NCI-H774 (cell line): ENCODE measurements around the gene FAM174C.
"Not testable (repeated sequence)": the region's sequence is repeated elsewhere in the genome, so short reads cannot be mapped to it uniquely, and the experiment has no call there.

Experiments
- DNase-seq: peaks from one replicate; lab custom pipeline; 2025; lab: John Stamatoyannopoulos, UW

The FAM174C gene

DNA sequence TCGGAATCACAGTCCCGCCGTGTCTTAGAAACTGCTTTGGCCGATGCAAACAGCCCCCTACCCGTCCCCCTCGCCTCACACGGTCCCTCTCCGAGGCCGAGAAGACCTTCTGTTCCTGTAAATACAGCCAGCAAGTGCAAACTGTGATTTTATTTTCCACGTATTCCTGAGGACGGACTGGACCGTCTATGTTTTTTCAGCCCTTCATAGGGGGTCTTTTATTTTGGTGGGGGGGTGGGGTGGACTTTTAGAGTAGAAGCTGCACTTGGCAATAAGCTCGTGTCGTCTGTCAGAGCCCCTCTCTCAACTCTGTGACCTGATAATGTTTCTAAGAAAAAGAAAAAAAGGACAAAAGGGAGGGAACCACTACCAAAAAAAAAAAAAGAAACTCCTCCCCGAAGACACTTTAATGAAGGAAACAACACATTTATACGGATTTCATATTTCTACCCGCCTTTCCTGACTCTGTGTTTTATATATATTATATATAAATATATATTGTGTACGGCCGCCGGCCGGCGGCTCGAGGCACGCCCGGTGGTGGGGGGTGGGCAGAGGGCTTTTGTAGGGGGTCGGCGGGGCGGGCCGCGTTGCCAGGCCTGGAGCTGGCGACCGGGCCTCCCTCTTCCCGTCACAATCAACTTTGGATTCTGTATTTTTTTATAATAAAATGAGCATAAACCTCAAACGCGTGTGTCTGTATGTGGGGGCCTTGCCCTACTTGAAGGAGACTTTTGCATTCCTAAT is 25.6 kb downstream of the FAM174C start:
- no peak for DNase-seq

DNA sequence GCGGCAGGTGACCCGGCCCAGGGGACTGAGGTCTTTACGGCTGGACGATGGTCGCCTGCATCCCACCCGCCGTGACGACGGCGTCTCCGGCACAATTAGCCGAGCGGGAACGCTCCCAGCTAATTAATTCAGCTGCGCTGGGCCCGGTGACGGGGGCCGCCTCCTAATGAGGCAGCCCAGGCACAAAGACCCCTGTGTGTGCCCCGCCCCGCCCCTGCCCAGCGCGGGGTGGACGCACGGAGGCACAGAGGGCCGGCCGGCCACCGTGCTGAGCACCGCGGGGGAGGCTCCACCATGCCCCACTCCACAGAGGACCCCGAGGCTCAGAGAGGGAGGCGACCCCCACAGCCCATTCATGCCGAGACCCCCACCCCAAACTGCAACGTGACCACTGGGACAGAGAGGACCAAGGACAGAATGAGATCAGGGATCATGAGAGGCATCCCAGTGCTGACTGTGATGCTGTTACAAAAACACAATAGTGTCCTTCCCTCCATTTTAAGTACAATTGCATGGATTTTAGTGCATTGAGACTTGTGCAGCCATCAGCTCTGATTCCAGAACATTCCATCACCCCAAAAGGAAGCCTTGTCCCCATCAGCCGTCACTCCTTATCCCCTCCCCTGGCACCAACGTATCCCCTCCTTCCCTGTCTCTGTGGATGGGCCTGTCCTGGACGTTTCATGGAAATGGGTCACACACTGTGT is 27.4 kb downstream of the FAM174C start:
- DNase-seq: no peak

DNA sequence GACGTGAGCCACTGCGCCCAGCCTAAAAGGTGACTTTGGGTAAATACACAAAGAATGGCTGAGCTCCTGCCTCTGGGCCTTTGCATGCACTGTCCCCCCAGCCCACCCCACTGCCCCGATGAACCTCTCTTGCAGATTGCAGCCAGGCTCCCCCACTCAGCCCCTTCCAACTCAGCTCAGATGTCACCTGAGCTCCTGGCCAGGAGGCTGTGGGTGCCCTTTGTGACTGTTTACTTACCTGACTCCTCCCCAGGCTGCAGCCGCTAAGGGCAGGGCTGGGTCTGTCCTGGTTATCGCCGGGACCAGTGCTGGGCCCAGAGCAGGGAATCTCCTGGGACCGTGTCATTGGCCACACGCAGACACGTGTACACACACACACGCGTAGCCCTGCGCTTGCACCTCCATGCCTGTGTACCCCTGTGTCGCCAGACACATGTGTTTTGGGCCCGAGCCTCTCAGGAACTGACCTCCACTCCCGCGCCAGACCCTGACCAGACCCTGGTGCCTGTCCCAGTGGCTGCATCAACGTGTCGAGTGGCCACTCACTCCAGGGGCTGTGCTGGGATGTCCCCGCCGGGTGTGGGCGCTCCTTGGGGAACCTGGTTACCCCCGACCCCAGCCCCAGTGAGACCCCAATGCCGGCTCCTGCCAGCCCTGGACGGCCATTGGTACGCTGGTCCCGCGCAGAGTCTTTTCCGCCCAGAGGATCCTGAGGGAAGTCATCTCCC is 29.0 kb downstream of the FAM174C start:
- DNase-seq: no peak

DNA sequence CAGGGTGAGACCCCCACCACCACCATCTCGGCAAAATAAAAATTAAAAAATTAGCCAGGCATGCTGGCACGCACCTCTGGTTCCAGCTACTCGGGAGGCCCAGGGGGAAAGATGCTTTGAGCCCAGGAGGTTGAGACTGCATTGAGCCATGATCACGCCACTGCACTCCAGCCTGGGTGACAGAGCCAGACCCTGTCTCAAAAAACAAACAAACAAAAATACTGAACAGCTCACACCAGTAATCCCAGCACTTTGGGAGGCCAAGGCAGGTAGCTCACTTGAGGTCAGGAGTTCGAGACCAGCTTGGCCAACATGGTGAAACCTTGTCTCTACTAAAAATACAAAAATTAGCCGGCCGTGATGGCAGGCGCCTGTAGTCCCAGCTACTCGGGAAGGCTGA is 30.0 kb downstream of the FAM174C start:
- DNase-seq: not testable (repeated sequence)

DNA sequence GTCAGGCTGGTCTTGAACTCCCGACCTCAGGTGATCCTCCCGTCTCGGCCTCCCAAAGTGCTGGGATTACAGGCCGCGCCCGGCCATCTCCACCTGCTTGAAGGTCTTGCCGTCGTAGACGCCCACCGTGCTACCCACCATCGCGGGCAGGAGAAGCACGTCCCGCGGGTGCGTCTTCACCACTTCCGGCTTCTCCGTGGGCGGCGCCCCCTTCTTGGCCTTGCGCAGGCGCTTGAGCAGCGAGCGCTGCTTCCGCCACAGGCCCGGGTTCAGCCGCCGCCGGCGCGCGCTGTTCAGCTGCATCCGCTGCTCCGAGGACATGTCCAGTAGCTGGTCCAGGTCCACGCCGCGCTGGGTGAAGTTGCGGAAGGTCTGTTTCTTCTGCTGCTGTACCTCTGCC is 32.0 kb downstream of the FAM174C start:
- DNase-seq: no peak

DNA sequence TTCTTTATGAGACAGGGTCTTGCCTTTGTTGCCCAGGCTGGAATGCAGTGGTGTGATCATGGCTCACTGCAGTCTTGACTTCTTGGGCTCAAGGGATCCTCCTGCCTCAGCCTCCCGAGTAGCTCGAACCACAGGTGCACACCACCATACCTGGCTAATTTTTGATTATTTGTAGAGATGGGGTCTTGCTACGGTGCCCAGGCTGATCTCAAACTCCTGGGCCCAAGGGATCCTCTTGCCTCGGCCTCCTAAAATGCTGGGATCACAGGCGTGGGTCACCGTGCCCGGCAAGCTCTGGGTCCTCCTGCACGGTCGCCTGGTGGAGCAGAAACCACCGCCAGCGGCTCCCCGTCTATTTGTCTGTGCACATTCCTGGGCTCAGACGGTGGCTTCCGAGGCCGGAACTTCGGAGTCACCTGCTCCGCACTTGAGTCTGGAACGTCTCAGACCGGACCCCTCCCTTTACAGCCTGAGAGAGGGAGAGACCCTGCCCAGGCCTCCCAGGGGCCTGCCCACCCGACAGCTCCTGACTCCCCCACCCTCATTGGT is 32.5 kb downstream of the FAM174C start:
- no peak for DNase-seq

DNA sequence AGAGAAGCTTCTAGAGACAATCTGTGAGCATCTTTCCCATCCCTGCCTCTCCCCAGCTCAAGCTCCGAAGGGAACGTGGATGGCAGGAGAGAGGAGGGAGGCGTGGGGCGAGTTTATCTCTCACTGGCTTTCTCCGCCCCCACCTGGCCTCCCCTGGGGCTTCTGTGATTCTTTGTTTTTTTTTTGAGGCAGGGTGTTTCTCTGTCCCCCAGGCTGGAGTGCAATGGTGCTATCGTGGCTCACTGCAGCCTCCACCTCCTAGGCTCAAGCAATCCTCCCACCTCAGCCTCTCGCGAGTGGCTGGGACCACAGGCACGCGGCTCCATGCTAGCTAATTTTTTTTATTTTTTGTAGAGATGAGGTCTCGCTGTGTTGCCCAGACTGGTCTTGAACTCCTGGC is 33.4 kb downstream of the FAM174C start:
- DNase-seq: no peak

DNA sequence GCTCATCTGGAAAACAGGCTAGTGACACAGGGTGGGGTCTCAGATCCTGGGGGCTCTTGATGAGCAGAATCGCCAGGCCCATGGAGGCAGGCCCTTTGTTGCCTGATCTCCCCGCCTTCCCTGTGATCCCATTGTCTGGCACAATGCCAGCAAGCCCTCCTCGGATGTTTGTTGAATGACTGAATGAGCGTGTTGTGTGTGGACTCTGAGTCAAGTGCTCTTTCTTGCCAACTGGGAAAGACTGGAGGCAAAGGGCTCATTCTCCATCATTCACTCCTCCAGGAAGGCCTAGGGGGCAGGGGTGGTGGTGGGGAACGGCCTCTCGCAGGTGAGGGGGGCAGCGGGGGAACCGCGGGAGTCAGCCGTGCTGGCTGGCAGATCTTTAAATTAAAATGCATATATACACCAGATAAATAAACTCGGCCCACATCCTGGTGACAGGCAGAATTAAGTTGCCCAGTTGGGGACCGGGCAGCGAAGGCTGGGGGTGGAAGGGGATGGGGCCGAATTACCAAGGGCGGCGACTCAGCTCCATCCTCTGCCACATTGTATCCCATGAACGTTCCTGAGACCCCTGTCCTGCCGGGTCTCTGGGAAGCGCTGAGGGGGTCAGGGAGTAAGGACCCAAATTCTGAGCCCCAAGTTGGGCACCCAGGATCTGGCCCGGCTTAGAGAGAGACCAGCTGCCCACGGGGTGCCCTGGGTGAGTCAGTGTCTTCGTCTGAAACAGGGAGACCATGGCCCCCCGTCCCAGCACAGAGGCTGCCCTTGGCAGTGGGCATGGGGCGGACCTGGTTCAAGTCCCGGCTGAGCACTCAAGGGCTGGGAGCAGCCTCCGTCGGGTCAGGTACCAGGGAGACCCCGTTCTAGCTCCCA is 34.9 kb downstream of the FAM174C start:
- no peak for DNase-seq

DNA sequence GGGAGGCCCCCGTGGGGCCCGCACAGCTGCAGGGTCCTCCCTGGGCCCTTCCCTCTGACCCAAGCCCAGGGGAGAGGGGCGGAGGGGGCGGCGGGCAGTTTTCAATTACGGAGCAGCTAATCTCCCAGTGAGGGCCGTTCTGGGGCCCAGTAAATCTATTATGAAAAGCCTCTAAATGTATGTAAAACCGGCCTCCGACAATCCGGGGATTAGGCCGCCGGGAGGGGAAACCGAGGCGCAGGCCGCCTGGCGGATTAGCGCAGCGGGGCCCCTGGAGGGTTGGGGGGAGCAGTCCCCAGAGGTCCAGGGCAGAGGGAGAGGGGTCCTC is 35.5 kb downstream of the FAM174C start:
- DNase-seq: no peak

DNA sequence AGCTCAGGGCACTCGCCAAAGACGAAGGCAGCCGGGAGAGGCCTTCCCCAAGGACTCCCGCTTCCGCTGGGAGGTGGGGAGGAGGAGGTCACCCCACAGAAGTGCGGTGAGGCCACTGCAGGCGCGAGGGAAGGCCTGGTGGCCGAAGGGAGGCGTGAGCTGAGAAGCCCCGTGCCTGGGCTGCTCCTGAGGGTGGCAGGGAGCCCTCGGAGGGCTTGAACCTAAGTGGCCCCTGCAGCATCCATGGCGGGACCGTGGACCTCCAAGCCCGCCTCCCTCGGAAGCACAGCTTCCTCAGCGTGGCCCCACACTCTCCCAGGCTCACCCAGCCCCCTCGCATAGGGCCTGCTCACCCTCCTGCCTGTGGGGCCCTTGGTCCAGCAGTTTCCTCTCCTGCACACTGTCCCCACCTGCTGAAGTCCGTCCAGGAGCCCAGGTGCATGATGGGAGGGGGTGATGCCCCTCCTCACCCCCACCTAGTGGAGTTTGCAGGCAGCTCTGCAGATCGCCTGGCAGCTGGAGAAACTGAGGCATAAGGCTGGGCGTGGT is 36.3 kb downstream of the FAM174C start:
- DNase-seq: no peak

DNA sequence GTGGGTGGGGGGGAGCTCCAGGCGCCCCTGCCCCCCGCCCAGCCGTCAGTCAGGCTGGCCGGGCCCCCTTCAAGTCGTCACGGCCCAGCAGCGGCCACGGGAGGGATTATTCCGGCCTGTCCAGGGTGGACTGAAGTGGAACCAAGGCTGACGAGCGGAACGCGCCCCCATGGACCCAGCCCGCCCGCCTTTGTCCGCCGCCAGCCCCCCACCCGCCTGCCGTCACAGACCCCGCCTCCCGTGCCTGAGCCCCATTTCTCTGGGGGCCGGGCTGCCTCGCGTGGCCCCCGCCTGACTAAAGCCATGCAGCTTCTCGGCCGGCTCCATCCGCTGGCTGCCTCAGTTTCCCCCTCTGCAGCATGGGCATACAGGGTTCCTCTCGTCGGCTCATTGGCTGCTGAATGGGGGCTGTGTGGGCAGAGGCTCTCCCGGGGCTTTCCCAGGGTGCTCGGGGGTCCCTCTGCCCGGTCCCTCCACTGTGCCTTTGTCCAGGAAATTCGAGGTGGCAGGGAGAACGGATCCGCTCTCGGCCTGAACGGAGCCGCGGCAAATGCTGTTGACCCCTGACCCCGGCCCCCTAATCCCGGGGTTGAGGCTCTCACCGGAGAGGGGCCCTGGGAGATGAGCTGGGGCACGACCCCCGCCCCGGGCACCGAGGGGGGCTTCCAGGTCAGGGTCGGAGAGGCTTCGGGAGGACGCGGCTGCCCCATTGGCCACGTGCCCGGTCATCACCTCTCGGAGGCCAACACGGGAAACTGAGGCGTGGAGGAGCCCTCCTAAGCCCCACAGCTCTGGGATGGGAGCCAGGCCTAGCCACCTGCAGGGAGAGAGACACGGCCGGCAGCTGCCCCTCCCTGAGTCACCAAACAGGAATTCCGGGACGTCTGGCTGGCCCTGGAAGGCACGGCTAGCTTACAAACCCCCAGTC is 37.7 kb downstream of the FAM174C start:
- DNase-seq: no peak

DNA sequence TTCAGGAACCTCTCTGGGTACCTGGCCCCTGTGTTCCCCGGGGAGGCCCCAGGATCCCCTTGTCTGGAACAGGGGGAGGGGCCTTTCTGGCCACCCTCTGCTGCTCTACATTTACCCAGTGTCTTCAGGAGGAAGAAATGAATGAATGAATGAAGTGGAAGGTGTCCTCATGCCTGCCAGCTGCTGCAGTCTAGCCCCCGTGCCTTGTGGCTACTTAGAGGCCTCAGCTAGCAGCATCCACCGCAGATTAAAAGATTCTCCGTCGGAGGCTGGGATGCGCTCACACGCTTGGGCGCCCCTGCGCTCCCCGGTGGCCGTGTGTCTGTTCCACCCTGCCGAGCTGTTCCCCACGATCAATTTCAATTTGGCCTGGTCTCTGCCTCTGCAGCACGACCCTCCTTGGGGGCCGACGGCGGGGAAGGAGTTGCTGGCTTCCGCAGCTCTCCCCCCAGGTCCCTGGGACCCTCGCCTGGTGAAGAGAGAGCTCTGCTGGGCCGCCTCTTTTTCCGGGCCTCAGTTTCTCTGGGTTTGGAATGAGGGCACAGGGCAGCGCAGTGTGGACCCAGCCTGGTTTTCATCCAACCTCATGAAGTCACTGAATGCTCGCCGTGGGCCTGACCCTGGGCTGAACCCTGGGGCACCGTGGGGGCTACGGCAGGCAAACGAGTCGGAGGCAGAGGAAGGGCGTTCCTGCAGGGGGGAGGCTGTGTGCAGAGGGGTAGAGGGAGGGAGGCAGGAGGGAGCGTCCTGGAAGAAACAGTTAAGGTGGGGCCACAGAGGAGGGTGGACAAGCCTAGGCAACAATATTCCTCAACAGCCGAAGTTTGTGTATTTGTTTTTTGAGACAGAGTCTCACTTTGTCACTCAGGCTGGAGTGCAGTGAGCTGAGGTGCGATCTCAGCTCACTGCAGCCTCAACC is 38.6 kb downstream of the FAM174C start:
- DNase-seq: no peak

DNA sequence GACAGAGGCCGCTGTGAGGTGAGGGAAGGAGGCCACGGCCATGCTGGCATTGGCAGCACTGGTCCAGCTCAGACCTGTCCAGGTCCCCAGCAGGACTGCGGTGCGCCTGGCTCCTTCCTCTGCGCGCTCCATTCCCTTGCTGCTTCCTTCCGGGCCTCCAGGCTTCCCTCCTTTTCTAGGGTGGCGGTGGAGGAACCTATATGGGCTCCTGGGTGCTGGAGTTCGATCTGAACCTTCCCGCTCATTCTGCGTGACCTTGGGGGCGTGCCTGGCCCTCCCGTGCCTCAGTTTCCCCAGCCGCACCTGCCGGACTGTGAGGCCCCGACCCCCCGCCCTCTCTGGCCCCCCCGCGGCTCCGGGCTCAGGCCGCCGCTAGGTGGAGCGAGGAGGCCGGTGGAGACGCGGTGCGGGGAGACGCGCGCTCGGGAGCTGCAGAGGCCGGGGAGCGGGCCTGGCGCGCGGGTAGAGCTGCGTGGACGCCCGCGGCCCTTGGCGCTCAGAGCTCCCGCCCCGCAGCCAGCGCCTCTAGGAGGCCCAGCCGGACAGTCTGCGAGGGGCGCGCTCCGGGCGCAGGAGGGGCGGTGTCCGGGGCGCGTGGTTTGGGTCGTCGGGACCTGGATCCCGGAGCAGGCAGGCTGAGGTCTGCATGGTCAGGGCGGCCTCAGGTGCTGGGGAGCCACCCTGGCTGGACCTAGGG is 40.3 kb downstream of the FAM174C start:
- DNase-seq: no peak

DNA sequence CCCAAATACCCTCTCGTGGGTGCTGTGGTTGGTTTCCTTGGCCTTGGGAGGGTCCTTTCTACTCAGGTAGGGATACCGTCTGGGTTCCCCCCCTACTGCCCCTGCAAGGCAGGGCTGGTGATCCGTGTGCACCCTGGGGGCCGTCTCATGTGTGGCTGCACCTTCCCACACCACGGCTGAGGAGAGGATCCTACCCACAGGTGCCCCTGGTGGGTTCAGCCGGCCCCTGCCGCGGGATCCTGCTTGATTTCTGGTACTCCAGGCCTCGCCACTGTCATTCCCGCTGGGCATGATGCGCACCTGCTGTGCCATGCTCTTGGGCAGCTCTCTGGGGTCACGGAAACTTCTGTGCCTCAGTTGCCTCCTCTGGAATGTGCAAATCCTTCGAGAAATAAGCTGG is 41.1 kb downstream of the FAM174C start:
- no peak for DNase-seq

DNA sequence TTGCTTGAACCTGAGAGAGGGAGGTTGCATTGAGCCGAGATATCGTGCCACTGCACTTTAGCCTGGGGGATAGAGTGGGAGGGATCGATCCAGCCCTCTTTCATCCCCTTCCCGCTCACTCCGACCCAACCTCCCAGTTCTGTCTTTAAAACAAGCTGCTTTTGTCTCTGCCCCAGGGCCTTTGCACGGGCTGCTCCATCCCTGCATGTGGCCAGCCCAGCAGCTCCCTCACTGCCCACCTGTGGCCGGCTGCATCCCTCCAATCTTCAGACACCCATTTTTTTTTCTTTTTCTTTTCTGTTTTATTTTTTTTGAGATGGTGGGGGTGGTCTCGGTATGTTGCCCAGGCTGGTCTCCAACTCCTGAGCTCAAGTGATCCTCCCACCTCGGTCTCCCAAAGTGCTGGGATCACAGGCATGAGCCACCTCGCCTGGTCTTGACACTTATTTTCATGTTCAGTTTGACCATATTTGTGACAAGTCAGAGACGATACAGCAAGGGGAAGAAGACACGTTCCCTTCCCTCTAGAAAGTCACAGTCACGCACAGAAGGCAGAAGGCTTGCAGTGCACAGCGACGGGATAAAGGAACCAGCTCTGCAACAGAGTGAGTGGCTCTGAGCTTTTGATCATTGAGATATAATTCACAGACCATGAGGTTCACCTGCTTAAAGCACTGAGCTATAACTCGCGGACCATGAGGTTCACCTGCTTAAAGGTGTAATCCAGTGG is 42.1 kb downstream of the FAM174C start:
- DNase-seq: no peak

DNA sequence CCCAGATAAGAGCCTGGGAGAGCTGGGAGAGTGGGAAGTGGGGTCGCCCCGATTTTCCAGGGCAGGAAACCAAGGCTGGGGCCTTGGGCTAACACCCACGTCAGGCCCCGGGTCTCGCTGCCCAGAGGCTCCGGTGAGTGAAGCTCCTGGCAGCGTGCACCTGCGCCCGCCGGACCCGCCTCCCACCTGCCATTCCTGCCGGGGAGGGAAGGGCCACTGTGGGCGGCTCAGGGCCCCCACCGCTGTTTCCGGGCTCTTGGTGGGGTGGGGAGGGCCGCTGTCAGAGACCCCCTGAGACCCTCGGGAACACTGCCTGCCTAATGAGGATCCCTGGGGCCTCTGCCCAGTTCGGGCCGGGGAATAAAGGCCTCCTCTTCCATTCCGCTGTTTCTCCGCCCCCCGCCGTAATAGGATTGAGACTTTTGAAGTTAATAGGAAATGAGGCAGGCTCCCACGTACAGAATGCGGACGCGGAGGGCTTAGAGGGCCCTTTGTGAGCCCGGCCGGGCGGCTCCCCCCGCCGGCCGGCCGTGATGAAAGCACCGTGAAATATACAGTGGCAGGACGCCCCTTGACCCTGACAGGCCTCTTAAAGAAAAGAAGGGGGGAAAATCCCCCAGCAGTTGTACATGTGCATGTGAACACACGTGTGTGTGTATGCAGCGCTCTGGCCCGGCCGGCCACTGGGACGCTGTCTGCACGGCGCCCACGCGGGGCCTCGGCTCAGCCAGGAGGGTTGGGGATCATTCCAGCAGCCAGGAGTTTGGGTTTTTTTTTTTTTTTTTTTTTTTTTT is 43.5 kb downstream of the FAM174C start:
- no peak for DNase-seq

DNA sequence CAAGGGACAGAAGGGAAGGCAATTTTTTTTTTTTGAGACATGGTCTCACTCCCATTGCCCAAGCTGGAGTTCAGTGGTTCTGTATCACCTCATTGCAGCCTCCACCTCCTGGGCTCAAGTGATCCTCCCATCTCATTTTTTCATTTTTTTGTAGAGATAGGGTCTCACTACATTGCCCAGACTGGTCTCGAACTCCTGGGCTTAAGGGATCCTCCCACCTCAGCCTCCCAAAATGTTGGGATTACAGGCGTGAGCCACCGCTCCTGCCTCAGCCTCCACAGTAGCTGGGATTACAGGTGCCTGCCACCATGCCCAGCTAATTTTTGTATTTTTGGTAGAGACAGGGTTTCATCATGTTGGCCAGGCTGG is 44.9 kb downstream of the FAM174C start:
- DNase-seq: not testable (repeated sequence)
